ENCODE data around the gene FAM227B.
A peak's percentile ranks its signal among the peaks of the same experiment; 100 is the strongest.

FAM227B gene

GRCh38 chr15:49293941-49294340, 326.7 kb downstream of the FAM227B start:
- no peak for TF ChIP-seq CTCF (IDR thresholded peaks at IDR 0.05)
- H3K4me3 ChIP-seq = no peak overlapping the region
- H3K27ac ChIP-seq = no peak overlapping the region
- no peak for DNase-seq (ENCODE audit: low spot score)

GRCh38 chr15:49290191-49290590, 330.4 kb downstream of the FAM227B start:
- DNase-seq (ENCODE audit: low spot score) = no peak
- TF ChIP-seq CTCF (IDR thresholded peaks at IDR 0.05) = no peak
- Histone ChIP-seq H3K27ac (no peak overlapping the region), H3K4me3 (no peak overlapping the region)

GRCh38 chr15:49288391-49288790, 332.2 kb downstream of the FAM227B start:
- TF ChIP-seq CTCF (IDR thresholded peaks at IDR 0.05) = no peak

GRCh38 chr15:49287481-49287880, 333.1 kb downstream of the FAM227B start:
- no peak for DNase-seq (ENCODE audit: low spot score)
- peak overlapping the region in 1 of 2 donors; percentile 61 for H3K27ac ChIP-seq
- H3K4me3 ChIP-seq = no peak overlapping the region
- no peak for TF ChIP-seq CTCF (IDR thresholded peaks at IDR 0.05)

More at GRCh38 chr15:49288391-49288790, 332.2 kb downstream of the FAM227B start:
- Histone ChIP-seq H3K27ac (peak overlapping the region in 1 of 2 donors; percentile 48), H3K4me3 (no peak overlapping the region)
- no peak for DNase-seq (ENCODE audit: low spot score)

- no peak for DNase-seq (ENCODE audit: low spot score)
- peak overlapping the region in 1 of 2 donors; percentile 61 for H3K27ac ChIP-seq
- no peak for TF ChIP-seq CTCF (IDR thresholded peaks at IDR 0.05)
- no peak overlapping the region for H3K4me3 ChIP-seq
Observed at GRCh38 chr15:49286649-49287404, 333.8 kb downstream of the FAM227B start.

- TF ChIP-seq CTCF (IDR thresholded peaks at IDR 0.05) = no peak
- DNase-seq (ENCODE audit: low spot score) = no peak
- Histone ChIP-seq H3K27ac (no peak overlapping the region), H3K4me3 (no peak overlapping the region)
Observed at GRCh38 chr15:49282366-49282765, 338.3 kb downstream of the FAM227B start.
